Keratinocyte (primary cell): ENCODE results near the gene PISD. TPM values are rescaled to one million over a fixed set of nuclear protein-coding genes. Genes with fewer than 3 reads are reported as not detected.

Source experiments
- DNase-seq: peaks from one replicate; pipeline ENCODE4 v3.0.0-alpha.2; 2011; ENCODE audit warnings: low read depth, missing footprints, low spot score
- FAIRE-seq: peaks from 2 replicates; lab custom pipeline; 2011; peaks lifted over from hg19 to GRCh38; lab: Jason Lieb, UNC
- H2AFZ ChIP-seq: 2 replicates; pipeline ENCODE4 v1.6.0; 2012; ENCODE audit warnings: low read length, control low read depth, inconsistent platforms; ENCODE audit not compliant: control insufficient read depth
- H3K27ac ChIP-seq: 2 replicates; pipeline ENCODE4 v1.5.1; 2011; ENCODE audit warnings: low read length; ENCODE audit not compliant: control insufficient read depth, insufficient read depth
- H3K27me3 ChIP-seq: 3 replicates; pipeline ENCODE4 v1.6.0; 2011; ENCODE audit warnings: low read length; ENCODE audit not compliant: control insufficient read depth, insufficient read depth; ENCODE audit errors: extremely low read depth
- H3K36me3 ChIP-seq, 2 experiments: 2 replicates in 1 of 2; 3 replicates in 1 of 2; pipeline ENCODE4 v1.5.1; 2011; ENCODE audit warnings: low read length in 2 of 2, mild to moderate bottlenecking in 1 of 2; ENCODE audit not compliant: control insufficient read depth in 2 of 2, insufficient read depth in 2 of 2; ENCODE audit errors: extremely low read depth in 1 of 2
- H3K4me1 ChIP-seq: 3 replicates; pipeline ENCODE4 v1.5.1; 2011; ENCODE audit warnings: low read length; ENCODE audit not compliant: control insufficient read depth, insufficient read depth; ENCODE audit errors: extremely low read depth
- H3K4me2 ChIP-seq: 3 replicates; pipeline ENCODE4 v1.6.0; 2011; ENCODE audit warnings: low read depth, low read length; ENCODE audit not compliant: control insufficient read depth, insufficient read depth; ENCODE audit errors: extremely low read depth
- H3K4me3 ChIP-seq, 3 experiments: fragments of 200-600 bp in 1 of 3; sonication (generic) in 1 of 3; 2 replicates in 2 of 3; 3 replicates in 1 of 3; pipeline ENCODE4 v1.5.1; 2011 to 2016; ENCODE audit warnings: low read length in 3 of 3, mild to moderate bottlenecking in 3 of 3, control low read depth in 2 of 3, inconsistent platforms in 1 of 3, low read depth in 1 of 3, mixed read lengths in 1 of 3, mixed run types in 1 of 3, moderate library complexity in 1 of 3; ENCODE audit not compliant: control insufficient read depth in 2 of 3, insufficient read depth in 2 of 3; ENCODE audit errors: extremely low read depth in 1 of 3
- H3K79me2 ChIP-seq: 2 replicates; pipeline ENCODE4 v1.6.0; 2012; ENCODE audit warnings: low read length; ENCODE audit not compliant: control insufficient read depth, insufficient read depth
- H3K9ac ChIP-seq: 3 replicates; pipeline ENCODE4 v1.6.0; 2011; ENCODE audit warnings: low read length; ENCODE audit not compliant: control insufficient read depth, insufficient read depth; ENCODE audit errors: extremely low read depth
- H3K9me1 ChIP-seq: 3 replicates; pipeline ENCODE4 v1.6.0; 2011; ENCODE audit warnings: low read length; ENCODE audit not compliant: control insufficient read depth, insufficient read depth; ENCODE audit errors: extremely low read depth
- H3K9me3 ChIP-seq: 2 replicates; pipeline ENCODE4 v1.5.1; 2012; ENCODE audit warnings: low read depth, low read length; ENCODE audit not compliant: control insufficient read depth
- H4K20me1 ChIP-seq: 3 replicates; pipeline ENCODE4 v1.6.0; 2011; ENCODE audit warnings: low read length; ENCODE audit not compliant: control insufficient read depth, insufficient read depth; ENCODE audit errors: extremely low read depth
- EZH2 ChIP-seq: IDR thresholded peaks from one replicate; pipeline ENCODE4 v1.6.1; 2012; ENCODE audit warnings: inconsistent platforms, mild to moderate bottlenecking, low read length, moderate library complexity
- dilution Hi-C: fragments of 300-500 bp; cut with MboI; formaldehyde crosslinking; loops from one replicate; pipeline ENCODE4 v1.7.0; 2020; ENCODE audit warnings: low sequenced_read_pairs; ENCODE audit not compliant: extremely low pct_ligation_motif_present
- polyA plus RNA-seq, 5 experiments: library from polyadenylated mRNA; depleted of rRNA in 3 of 5; stranded (reverse) in 3 of 5; stranded (forward) in 1 of 5; unstranded in 1 of 5; fragments of >200 nt; gene quantifications; 1 replicate in 1 of 5; 2 replicates in 3 of 5; 3 replicates in 1 of 5; pipeline versions ENCODE4 v1.2.1 to v1.2.3, GENCODE V29; 2011 to 2012; ENCODE audit warnings: missing spikeins in 2 of 5, low read depth in 1 of 5, low replicate concordance in 1 of 5
- TF ChIP-seq, protein P1 (sequence below), 3 experiments: IDR thresholded peaks in 1 of 3; conservative IDR thresholded peaks in 1 of 3; optimal IDR thresholded peaks in 1 of 3; 2 replicates in 2 of 3; 3 replicates in 1 of 3; pipeline versions ENCODE3 to v1.5.1; 2011; ENCODE audit warnings: low read length in 3 of 3, mild to moderate bottlenecking in 3 of 3, moderate library complexity in 2 of 3, control low read depth in 1 of 3, inconsistent platforms in 1 of 3; ENCODE audit not compliant: insufficient read depth in 2 of 3; ENCODE audit errors: extremely low read depth in 1 of 3

Gene PISD
- polyA plus RNA-seq, 1 donor (not counting 4 experiments of a cell fraction or from before 2014, with no cell fraction given) = 25.5 TPM

DNA sequence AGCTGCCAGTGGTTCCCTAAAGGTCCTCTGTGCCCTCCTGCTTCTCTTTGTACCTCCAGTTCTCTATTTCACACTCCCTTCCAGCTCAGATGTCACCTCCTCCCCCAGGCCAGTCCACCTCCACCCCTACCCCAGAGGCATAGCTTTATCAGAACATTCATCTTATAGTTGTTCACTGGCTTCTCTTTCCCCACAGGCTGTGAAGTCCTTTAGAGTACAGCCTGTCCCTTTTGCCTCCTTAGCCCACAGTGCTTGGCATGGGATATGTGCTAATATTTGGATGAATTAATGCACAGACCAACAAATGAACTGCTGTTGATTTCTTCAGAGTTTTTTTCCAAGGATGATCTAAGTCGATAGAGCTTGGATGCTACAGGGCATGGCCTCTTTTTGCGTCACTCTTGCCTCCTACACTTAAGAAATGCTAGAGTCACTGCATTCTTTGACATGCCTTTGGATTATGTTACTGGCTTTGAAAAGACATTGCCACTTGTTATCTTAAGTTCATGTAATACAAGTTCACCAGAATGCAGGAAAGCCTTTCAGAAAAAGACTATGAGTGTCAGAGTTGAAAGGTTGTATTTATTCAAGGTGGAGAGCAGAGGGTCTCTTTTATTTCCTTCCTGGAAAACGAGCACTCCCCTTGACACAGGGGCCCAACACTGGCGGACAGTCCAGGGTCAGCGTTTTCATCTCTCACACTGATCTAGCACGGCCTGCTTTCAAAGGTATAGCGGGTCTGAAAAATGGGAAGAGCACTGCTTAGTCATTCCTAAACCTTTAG is 75.7 kb downstream of the PISD start:
- DNase-seq = no peak

DNA sequence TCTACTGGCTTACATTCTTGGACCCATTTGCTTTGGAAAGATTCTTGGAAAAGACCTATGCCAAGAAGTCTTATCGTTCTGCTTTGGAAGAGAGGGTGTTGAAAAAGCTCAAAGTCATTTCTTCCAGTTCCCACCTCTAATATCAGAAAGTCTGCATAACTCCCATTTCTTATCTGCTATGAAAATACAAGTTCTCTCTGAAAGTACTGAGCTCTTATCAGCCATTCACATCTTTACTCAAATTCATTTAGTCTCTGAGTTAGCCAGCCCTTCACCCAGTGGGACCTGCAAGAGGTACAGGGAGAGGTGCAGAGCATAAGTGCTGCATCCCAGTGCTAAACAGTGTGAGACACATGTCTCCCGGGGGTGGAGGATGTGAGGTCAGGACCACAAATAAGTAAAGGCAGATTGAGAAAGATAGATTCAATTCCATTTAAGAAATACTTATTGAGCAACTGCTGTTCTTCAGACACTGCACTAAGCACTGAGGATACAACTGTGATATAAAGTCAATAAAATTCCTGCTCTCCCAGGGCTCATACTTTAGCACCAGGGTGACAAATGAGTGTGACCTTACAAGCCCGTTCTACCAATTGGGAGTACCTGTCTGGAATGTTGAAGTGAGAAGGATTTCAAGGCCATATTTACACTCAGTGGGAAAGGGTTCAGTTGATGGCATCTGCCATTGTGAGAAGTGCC is 76.7 kb downstream of the PISD start:
- Histone ChIP-seq H3K9me3 (no peaks in the 10 kb centered on the region), H3K4me3 (no peak overlapping the region), H3K9ac (no peak overlapping the region), H3K79me2 (no peaks in the 10 kb centered on the region), H4K20me1 (no peaks in the 10 kb centered on the region), H3K9me1 (no peaks in the 10 kb centered on the region), H3K27ac (no peak overlapping the region), H3K4me1 (no peaks in the 10 kb centered on the region), H3K27me3 (no peaks in the 10 kb centered on the region), H3K36me3 (peaks cover 5 to 7% of the 10 kb centered on the region in 2 experiments), H3K4me2 (no peak overlapping the region), H2AFZ (no peak overlapping the region)
- DNase-seq = no peak
- TF ChIP-seq, protein P1, sequence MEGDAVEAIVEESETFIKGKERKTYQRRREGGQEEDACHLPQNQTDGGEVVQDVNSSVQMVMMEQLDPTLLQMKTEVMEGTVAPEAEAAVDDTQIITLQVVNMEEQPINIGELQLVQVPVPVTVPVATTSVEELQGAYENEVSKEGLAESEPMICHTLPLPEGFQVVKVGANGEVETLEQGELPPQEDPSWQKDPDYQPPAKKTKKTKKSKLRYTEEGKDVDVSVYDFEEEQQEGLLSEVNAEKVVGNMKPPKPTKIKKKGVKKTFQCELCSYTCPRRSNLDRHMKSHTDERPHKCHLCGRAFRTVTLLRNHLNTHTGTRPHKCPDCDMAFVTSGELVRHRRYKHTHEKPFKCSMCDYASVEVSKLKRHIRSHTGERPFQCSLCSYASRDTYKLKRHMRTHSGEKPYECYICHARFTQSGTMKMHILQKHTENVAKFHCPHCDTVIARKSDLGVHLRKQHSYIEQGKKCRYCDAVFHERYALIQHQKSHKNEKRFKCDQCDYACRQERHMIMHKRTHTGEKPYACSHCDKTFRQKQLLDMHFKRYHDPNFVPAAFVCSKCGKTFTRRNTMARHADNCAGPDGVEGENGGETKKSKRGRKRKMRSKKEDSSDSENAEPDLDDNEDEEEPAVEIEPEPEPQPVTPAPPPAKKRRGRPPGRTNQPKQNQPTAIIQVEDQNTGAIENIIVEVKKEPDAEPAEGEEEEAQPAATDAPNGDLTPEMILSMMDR (optimal IDR thresholded peaks at IDR 0.05 in 1 of 3, IDR thresholded peaks at IDR 0.05 in 1 of 3, conservative IDR thresholded peaks at IDR 0.05 in 1 of 3; ENCODE audit: extremely low read depth in 1 of 3, insufficient read depth in 2 of 3, low read length in 3 of 3) = no peak
- TF ChIP-seq EZH2 = no peak
- no peak for FAIRE-seq
- dilution Hi-C loops = no loop called here

More for the DNA sequence above, 75.7 kb downstream of the PISD start:
- Histone ChIP-seq H3K4me3 (no peak overlapping the region), H3K9me3 (no peaks in the 10 kb centered on the region), H4K20me1 (no peaks in the 10 kb centered on the region), H3K4me1 (no peaks in the 10 kb centered on the region), H3K36me3 (peaks cover 5 to 7% of the 10 kb centered on the region in 2 experiments), H3K79me2 (no peaks in the 10 kb centered on the region), H2AFZ (no peak overlapping the region), H3K9me1 (no peaks in the 10 kb centered on the region), H3K9ac (no peak overlapping the region), H3K4me2 (no peak overlapping the region), H3K27ac (no peak overlapping the region), H3K27me3 (no peaks in the 10 kb centered on the region)
- TF ChIP-seq EZH2 = no peak
- TF ChIP-seq, protein P1 (optimal IDR thresholded peaks at IDR 0.05 in 1 of 3, IDR thresholded peaks at IDR 0.05 in 1 of 3, conservative IDR thresholded peaks at IDR 0.05 in 1 of 3; ENCODE audit: extremely low read depth in 1 of 3, insufficient read depth in 2 of 3, low read length in 3 of 3) = no peak
- FAIRE-seq = no peak
- dilution Hi-C loops = no loop called here
